ENCODE results near the gene TRPM7.

The TRPM7 gene

DNA sequence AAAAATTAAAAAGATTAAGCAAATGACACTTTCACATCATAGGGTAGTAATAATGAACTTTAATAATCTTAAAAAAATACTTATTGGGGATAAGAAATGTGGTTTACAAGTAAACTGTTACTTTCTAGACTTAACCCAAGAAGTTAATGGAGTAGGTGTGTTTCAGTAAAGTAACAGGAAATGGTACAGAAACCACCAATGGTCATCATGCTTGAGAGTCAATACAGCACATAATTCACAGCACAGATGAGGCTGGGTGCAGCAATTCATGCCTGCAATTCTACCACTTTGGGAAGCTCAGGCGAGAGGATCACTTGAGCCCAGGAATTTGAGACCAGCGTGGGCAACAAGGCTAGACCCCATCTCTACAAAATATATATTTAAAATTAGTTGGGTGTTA, 128.6 kb downstream of the TRPM7 start:
- no peak for DNase-seq

DNA sequence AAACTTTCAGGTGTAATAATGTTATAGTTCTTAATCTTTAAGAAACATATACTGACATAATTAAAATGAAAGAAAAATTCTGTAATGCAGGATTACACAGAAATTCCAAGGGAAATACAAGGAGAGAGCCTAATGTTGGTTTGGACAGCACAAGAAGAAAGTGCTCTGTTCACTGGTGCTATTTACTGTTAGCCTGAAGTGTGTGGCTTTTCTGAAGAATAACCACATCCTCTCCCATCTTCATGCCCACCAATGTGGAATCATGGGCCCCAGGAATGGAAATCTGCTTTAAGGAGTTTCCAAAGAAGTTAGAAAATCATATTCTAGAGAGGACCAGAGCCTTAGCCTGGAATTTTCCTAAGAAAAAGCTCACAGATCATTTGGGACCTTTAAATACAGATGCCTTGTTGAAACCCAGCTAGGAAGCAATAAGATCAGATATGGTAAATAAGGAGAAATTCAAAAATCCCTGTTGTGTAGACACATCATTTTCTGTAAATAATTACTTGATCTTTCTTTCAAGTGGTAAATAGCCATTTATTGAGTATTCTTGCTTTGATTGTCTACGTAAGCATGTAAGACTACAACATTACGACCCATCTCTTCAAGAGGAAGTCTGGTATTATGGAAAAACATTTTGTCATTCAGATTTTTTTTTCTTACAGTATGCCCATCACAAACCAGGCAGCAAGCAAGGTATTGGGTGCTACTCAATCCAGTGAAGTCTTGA, 129.8 kb downstream of the TRPM7 start:
- DNase-seq, result no peak

DNA sequence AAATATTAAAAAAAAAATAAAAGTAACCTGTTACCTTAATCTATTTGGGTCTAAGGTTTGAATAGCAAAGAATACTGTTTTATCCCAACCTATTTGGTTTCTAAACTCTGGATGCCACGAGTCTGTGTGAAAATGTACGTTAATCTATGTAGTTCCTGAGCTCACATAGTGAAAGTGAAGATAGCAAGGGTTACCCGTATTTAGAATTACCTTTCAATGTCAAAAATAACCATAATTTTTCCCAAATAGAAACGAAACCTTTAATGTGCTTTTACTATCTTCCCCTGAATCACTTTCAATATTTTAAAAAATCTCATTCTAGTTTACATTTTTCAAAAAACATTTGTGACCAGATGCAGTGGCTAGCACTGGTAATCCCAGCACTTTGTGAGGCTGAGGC, 134.4 kb downstream of the TRPM7 start:
- no peak for DNase-seq

DNA sequence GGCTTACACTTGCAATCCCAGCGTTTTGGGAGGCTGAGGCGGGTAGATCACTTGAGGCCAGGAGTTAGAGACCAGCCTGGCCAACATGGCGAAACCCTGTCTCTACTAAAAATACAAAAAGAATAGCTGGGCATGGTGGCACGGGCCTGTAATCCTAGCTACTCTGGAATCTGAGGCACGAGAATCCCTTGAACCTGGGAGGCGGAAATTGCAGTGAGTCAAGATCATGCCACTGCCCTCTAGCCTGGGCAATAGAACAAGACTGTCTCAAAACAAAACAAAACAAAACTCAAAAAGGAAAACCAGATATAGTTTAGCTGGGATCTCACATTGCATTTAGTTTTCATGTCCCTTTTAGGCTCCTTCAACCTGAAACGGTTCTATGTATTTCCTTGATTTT, 137.3 kb downstream of the TRPM7 start:
- DNase-seq, result no peak

DNA sequence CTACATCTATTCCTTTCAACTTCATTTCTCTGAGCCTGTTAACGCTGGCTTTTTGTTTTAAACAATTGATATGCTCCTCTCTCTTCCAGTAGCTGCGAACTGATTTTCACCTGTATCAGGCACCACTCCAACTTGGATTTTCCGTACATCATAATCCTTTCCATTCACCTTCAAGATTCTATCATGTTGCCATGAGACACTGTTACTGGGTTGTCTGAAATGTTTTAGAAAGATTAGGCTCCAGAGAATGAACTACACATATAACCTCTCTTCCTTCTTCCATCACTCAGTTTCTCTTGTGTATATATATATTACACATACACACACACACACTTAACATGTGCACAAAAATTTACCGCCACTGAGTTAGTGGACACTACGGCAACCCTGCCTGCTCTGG, 140.0 kb downstream of the TRPM7 start, which contains the start of gene USP50:
Gene USP50 (minus strand): TSS at position 101 of the 400 bp plus-strand sequence. CDS start 141 bp downstream, outside the sequence.
- DNase-seq, result no peak

DNA sequence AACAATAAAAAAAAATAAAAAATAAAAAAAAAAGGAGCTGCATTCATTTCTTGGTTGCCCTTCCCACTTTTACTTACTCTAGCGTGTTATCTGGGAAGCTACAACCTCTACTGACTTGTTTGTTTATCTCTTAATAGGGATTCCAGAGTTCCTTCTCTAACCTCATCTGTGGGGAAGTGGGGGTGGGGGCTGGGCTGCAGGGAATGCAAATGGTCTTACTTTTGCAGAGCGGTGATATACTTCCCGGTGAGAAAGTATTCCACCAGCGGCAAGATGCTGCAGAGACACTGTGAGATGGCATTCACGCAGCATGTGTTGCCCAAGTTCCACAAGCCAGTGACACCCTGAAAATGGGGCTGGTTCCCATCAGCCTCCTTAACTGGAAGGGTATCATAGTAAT, 142.2 kb downstream of the TRPM7 start:
- no peak for DNase-seq

DNA sequence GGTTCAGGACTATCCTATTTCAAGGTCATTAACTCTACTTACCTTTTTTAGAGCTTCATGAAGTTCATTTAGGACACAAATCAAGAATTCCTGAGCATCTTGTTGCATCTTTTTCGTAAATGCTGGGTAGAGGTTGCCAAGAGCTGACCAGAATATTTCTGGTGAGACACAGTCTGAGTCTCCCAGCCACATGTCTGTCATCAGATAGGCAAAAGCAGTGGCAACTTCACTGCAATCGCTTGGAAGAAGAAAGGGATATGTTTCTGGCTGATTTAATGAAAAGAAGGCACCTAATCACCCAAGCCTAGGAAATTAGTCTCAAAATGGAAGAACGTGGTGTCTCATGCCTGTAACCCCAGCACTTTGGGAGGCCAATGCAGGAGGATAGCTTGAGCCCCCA, 143.0 kb downstream of the TRPM7 start:
- DNase-seq, result no peak

DNA sequence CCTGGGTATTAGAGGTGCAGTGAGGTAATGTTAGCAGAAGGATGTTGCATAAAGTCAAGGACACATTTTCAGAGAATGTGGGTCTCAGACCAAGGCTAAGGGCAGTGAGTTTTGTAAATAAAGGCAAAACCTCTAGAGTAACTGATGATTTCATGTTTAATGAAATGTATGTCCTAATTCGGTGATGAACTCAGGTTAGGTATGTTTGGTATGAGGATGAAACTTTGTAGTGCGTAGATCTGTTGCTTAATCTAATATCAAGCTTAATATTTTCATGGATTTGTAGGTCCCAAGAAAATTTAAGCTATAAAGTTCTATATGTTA, 143.7 kb downstream of the TRPM7 start:
- DNase-seq, result peak; percentile 2

DNA sequence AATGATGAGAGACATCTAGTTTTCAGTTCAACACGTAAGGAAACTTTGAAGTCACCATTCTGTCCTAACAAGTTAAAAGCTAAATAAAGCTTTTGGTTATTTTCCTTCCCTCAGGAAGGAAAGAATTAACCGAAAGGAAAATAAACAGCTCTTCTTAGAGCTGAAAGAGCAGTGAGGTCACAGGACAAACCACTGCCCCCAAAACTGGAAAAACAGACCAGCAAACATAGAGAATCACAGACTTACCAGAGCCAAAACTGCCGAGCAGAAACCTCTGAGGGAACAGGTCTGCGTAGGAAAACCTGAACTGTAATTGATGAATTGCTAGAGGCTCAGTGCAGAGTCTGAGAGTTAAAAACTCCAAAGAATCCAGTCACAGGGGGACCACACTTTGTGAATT, 154.8 kb downstream of the TRPM7 start:
- no peak for DNase-seq

DNA sequence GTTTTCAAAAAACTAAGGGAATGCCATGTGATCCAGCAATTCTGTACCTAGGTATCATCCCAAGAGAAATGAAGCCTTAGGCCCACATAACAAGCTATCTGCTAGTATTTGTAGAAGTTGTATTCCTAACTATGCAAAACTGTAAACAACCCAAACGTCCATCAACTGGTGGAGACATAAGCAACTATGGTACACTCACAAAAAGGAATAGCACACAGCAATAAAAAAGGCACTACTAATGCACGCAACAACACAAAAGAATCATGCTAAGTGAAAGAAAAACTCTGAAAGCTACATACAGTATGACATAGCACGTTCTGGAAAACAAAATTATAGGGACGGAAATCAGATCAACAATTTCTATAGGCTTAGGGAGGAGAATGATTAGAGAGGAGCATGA, 155.4 kb downstream of the TRPM7 start:
- no peak for DNase-seq

DNA sequence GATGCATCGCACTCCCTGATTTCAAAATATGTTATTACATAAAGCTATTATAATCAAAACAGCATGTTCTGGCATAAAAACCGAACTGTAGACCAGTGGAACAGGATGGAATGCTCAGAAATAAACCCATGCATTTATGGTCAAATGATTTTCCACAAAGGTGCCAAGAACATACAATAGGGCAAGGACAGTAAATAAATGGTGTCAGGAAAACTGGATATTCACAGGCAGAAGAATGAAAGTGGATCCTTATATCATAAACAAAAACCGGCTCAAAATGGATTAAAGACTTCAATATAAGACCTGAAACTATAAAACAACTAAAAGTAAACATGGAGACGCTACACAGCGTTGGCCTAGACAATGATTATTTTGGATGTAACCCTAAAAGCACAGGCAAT, 162.7 kb downstream of the TRPM7 start:
- DNase-seq, result no peak

DNA sequence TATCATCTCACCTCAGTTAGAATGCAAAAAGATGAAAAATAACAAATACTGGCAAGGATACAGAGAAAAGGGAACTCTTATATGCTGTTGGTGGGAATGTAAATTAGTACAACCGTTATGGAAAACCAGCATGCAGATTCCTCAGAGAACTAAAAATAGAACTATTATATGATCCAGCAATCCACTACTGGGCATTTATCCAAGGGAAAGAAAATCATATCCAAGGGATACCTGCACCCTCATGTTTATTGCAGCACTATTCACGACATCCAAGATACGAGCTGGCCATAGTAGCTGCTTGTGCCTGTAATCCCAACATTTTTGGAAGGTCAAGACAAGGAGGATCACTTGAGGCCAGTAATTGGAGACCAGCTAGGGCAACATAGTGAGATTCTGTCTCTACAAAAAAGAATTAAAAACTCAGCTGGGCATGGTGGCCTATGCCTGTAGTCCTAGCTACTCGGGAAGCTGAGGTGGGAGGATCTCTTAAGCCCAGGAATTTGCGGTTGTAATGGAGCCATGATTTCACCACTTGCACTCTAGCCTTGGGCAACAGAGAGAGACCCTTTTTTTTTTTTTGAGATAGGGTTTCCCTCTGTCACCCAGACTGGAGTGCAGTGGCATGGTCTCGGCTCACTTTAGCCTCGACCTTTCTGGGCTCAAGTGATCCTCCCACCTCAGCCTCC, 166.7 kb downstream of the TRPM7 start:
- peak; percentile 71 for DNase-seq

DNA sequence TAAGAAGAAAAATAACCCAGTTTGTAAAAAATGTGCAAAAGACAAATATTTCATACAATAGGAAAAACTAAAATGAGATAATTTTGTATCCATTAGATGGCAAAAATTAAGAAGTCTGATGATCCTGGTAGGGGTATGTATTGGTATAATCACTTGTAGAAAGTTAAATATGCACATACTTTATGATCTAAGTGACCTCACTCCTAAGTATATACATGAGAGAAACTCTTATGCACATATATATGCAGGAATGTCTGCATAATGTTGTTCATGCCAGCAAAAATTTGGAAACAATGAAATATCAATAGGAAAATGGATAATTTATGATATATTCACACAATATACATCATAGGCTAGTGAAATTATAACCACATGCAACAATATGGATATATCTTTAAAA, 173.6 kb downstream of the TRPM7 start:
- DNase-seq, result no peak

Data from NCI-H226 (cell line).